Choroid plexus epithelial cell (primary cell): ENCODE results near the gene ERH.

Experiments
- DNase-seq: peaks from one replicate; pipeline ENCODE4 v3.0.0-alpha.2; 2010; ENCODE audit warnings: low read depth
- H3K4me3 ChIP-seq: 2 replicates; pipeline ENCODE4 v1.5.1; 2011; ENCODE audit warnings: low read depth, mild to moderate bottlenecking, control low read depth, low read length, moderate library complexity
- TF ChIP-seq, protein P1 (sequence below): conservative IDR thresholded peaks from 2 replicates; pipeline ENCODE4 v1.5.1; 2011; ENCODE audit warnings: low read depth, mild to moderate bottlenecking, control low read depth, inconsistent platforms, low read length, moderate library complexity

The ERH gene

DNA sequence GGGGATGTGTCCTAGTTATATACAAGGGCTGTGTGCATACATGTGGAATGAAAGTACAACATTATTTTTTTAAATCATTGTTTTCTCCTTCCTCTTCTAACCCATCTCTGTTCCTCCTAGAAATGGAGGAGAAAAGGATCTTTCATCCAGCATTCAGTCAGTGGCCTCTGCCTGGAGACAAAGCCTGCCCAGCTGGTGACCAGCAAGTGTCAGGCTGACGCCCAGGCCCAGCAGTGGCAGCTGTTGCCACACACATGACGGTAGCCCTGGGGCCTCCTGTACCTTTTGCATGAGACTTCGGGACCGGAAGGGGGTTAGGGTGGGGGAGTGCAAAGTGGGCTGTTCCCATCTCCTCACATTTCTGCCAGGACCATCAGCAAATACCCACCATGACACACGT lies 46.2 kb downstream of the ERH start:
- DNase-seq = no peak
- no peak overlapping the region for H3K4me3 ChIP-seq
- TF ChIP-seq, protein P1, sequence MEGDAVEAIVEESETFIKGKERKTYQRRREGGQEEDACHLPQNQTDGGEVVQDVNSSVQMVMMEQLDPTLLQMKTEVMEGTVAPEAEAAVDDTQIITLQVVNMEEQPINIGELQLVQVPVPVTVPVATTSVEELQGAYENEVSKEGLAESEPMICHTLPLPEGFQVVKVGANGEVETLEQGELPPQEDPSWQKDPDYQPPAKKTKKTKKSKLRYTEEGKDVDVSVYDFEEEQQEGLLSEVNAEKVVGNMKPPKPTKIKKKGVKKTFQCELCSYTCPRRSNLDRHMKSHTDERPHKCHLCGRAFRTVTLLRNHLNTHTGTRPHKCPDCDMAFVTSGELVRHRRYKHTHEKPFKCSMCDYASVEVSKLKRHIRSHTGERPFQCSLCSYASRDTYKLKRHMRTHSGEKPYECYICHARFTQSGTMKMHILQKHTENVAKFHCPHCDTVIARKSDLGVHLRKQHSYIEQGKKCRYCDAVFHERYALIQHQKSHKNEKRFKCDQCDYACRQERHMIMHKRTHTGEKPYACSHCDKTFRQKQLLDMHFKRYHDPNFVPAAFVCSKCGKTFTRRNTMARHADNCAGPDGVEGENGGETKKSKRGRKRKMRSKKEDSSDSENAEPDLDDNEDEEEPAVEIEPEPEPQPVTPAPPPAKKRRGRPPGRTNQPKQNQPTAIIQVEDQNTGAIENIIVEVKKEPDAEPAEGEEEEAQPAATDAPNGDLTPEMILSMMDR = no peak

DNA sequence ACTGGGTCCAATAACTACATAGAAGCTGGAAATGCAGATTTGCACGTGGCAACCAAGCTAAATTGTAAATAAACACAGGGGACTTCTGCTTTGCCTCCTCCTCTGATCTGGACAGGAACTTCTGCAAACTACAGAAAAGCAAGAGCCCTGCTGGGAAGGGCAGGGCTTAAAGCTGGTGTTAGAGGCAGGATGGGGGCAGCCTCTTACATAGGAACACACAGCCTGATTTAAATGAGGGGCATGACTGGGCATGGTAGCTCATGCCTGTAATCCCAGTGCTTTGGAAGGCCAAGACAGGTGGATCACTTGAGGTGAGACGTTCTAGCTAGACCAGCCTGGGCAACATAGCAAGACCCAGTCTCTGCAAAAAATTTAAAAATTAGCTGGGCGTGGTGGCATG lies 46.7 kb downstream of the ERH start:
- no peak overlapping the region for H3K4me3 ChIP-seq
- DNase-seq = peak; percentile 15
- TF ChIP-seq, protein P1 = no peak

DNA sequence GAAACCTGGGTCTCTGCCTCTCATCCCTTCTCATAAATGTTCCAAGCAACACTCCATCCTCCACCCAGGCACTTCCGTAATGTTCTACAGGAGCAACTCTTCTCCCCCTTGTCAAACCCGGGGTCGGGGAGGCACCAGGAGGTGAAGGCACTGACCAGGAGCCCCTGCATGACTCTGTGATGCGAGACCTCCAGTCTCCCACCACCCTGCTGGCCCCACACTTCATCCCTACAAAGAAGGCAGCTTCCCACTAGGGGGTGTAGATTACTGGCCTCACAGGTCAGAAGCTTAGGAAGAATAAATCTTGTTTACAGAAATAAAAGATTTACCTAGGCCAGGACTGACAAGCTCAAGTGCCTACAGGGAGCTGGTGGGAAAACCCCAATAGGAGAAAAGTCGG lies 47.2 kb downstream of the ERH start:
- TF ChIP-seq, protein P1 = no peak
- DNase-seq = no peak
- no peak overlapping the region for H3K4me3 ChIP-seq

DNA sequence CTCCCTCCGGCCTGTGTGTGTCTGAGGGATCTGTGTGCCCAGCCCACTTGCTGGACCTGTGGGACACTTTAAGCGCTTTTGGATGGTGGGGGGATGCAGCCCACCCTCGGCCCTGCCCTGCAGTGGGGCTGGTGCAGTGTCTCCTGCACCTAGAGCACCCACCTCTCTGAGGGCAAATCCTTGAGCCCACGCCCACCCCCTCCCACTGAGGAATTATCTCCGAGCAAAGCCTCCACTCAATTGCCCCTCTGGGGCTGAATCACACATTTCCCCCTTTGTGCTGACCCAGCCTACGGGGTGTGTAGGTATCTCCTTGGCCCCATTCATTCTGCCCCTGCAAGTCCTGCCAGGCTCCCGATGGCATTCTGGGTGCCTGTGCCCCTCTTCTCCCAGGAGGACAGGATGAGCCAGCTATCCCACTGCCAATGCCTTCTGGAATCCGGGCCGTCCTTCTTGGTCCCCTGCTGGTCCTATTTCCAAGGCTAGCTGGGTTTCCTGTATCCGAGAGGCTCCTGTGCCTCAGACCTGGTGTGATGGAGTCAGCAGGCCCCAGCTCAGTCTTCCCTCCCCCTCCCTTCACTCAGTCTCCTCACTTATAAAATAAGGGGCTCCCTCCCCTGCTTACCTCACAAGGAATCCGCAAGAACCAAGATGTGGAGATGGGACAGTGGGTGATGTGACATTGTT lies 48.9 kb downstream of the ERH start:
- H3K4me3 ChIP-seq = no peak overlapping the region
- DNase-seq = no peak
- TF ChIP-seq, protein P1 = no peak

DNA sequence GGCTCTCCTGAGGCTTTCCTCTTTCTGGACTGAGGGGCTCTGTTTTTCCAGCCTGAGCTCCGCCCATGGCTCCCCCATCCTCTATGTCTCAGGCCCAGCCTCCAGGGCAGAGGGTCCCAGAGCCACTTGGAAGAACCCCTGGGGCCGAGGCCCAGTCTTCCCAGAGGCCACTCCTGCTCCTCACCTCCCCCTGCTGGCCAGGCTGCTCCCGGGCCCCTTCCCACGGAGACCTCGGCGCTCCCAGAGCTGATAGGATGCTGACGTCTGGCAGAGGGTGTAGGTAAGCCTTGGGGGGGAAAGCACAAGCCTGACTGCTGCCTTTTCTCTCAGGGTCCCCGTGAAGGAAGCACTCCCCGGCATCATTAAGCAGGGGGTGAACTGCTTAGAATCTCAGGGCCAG lies 51.4 kb downstream of the ERH start:
- H3K4me3 ChIP-seq = no peak overlapping the region
- TF ChIP-seq, protein P1 = peak; percentile 87
- peak; percentile 36 for DNase-seq

DNA sequence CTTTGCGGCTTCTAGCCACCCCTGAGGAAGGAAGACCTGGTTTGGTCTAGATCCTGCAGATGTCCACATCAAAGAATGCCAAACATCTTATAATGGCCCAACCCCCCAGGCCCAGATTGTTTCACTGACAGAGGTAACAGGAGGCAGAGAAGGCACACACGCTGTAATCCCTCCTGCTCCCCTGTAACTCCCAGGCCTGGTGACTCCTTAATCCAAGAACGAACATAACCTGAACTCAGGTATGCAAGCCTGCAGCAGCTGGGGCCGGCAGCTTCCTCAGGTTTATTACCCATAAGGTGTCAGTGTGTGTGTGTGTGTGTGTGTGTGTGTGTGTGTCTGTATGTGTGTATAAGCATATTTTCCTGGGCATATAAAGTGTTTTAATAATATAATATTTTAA lies 52.7 kb downstream of the ERH start:
- TF ChIP-seq, protein P1 = no peak
- H3K4me3 ChIP-seq = no peak overlapping the region
- DNase-seq = no peak

DNA sequence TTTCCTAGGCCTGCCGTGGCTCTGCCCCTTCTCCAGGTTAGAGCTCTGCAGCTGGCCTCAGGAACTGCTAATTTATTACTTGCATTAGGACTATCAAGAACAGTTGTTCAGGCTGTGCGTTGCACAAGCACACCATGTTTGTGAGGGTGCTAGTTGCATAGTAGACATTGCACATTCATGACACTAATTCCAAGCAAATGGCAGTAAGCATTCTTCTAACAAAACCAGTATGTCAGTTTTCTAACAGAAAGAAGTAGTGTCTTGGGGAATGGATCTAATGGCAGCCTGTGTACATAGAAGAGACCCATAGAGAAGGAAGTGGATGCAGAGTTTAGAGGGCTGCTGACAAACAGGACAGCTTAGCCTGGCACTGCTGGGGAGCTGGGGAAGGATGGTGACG lies 53.9 kb downstream of the ERH start:
- no peak overlapping the region for H3K4me3 ChIP-seq
- DNase-seq = no peak
- TF ChIP-seq, protein P1 = no peak
